Measurements from ENCODE around the gene SIAH2.

The SIAH2 gene

GRCh38 chr3:150747886-150748683 is 14.9 kb downstream of the SIAH2 start:
- no peak for DNase-seq

GRCh38 chr3:150746791-150747590 is 16.0 kb downstream of the SIAH2 start:
- DNase-seq, result no peak

DNA sequence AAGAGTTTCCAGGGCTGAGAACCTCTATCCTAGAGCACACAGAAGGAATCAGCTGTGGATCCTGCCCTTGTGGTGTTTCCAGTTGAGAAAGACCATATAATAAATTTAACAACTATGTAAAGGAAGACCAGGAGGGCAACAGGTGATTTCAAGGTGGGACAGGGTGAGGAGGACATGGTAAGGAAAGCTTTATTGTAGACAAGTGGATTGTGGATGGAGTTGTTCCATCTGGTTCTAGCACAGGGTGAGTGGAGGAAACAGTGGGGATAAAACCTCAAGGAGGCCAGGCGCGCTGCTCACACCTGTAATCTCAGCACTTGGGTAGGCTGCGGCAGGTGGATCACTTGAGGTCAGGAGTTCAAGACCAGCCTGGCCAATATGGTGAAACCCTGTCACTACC is 17.1 kb downstream of the SIAH2 start:
- DNase-seq, result no peak

DNA sequence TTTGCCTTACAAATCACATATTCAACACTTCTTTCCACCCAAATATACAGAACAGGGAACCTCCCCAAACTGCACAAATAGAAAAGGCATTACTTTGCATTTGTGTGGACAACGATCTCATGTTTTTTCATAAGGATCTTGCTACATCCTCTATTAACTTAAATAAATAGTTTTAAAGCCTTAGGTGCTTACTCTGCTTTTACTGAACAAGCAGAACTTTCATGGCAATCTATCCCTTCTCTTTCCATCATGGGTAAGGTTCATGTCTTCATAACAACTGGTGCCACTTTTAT is 18.1 kb downstream of the SIAH2 start:
- DNase-seq, result no peak

- DNase-seq, result no peak
Measured at GRCh38 chr3:150744041-150744918, 18.7 kb downstream of the SIAH2 start.

DNA sequence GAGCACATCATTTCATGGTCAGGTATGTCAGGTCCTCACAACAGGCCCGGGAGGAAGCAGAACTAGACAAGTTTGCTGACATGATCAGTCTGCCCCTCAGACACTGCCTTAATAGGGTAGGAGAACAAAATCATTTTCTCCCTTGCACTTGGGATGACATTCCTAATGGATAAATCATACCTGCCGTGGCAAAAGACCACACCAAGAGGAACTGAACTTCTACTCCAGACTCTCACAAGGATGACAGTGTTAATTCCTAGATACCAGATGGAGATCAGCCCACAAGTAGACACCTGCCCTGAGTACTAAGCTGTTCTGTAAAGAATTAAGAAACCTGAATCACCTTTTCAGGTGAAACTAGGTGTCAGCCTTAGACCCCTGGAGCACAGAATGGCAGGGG is 19.5 kb downstream of the SIAH2 start:
- DNase-seq, result no peak

DNA sequence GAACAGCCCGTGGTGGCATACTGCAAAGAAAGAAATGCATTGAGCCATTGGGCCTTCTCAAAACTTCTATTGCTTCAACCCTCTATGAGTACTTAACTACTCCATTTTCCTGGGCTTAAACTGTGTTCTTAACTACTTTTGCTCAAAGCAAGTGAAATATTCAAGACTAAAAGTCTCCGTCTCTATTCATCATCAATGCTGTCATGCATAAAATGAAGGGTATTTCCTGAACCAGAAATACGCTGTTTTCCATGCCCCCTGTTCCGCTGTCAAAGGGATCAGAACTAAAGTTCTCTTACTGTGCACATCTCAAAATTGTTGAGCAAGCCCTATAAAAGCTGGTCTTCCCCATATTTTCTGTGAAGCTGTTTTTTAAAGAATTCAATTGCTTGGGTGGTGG is 20.3 kb downstream of the SIAH2 start:
- DNase-seq, result no peak

- DNase-seq, result no peak
Measured at GRCh38 chr3:150742141-150742523, 20.8 kb downstream of the SIAH2 start.

GRCh38 chr3:150741497-150742140 is 21.4 kb downstream of the SIAH2 start:
- DNase-seq, result no peak

GRCh38 chr3:150740733-150741496 is 22.1 kb downstream of the SIAH2 start:
- no peak for DNase-seq

GRCh38 chr3:150739877-150740645 is 22.9 kb downstream of the SIAH2 start:
- no peak for DNase-seq

- no peak for DNase-seq
Measured at GRCh38 chr3:150739200-150739863, 23.6 kb downstream of the SIAH2 start.

DNA sequence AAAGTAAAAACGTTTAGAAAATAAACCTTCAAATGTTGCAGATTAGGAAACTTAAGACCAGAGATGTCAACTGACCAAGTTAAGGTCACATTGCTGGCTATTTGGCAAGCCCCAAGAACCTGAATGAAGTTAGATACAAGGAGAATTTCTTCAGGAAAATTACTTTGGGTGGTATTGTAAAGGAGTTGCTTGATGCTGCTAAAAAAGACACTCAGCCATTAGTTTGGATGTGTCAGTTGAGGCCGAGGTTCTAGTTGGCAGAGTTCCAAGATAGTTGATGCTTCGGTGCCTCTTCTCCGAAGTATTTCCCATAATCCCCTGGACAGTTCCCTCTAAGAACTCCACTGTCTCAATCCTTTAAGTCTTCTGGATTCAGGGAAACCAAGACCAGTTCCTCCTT is 24.3 kb downstream of the SIAH2 start:
- DNase-seq, result no peak

GRCh38 chr3:150737874-150738679 is 24.9 kb downstream of the SIAH2 start:
- no peak for DNase-seq

- no peak for DNase-seq
Measured at GRCh38 chr3:150736903-150737832, 25.8 kb downstream of the SIAH2 start.

DNA sequence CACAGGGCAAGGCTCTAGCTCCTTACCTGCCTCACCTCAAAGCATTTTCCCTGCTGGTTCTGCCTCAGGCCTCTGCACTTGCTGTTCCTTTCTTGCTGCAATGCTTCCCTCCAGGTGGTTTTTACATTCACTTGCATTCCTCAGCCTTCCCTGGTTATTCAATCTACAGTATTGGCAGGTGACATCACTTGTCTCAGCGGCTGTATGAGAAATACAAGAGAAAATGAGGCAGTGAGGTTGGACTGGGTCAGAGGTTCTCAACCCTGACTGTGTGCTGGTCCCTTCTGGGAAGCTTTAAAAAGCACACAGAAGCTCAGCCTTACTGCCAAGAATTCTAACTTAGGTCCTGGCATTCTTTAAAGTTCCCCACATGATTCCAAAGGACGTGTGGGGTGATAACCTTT is 26.7 kb downstream of the SIAH2 start:
- DNase-seq, result no peak

DNA sequence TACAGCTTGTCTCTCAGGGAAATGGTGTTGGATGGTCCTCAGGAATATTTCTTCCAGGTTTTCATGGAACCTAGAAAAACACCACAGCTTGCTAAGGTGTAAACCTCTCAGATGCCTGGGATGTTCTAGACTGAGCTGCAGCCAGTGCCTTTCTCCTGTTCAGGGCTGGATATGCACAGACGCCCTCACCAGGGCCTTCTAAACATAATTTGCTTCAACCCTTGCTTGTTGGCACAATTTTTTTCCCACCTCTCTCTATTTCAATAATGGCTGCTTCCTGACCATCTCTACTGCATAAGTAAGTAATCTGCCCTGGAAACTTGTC is 28.2 kb downstream of the SIAH2 start:
- DNase-seq, result no peak

DNA sequence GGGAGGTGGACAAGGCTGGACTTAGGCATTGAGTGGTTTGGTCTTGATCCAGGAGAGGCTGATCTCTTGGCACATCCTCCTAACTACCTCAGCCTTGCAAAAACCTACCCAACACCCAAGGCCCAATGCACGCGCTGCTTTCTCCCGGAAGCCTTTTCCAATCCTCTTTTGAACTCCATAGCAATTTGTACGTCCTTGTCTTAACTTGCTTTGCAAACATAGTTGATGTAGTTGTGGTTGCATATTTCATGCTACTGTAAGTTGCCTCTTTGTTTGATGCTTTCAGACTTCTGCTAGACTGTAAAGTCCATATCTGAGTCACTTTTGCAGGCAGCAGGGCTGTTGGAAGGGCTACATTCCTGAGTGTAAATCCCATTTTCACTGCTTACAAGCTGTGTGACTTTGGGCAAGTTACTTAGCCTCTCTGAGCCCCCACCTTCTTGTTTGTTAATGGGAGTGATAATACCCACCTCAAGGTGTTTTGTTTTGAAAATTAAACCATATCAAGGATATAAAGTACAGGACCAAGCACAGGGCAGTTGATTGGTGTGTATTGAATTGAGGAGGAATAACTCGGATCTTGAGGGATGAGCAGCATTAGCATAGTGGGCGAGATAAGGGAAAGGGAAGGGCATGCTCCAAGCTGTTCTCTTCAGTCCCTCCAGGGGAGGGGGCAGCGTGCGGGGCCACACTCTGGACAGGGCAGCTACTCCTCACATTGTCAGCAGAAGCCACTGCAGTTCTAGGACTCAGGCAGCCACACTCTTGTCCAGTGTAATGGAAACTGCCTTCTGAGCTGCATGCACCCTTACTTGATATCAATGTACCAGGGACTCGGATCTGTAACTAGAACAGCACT is 28.8 kb downstream of the SIAH2 start:
- DNase-seq, result no peak
